Activated T-helper 1 cell treated with anti-CD3 and anti-CD28 coated beads, Interleukin-2, amount 50 U/mL, for 16 hours (primary cell): Measurements from ENCODE around the gene ASB5.
"Not testable (repeated sequence)": the region's sequence is repeated elsewhere in the genome, so short reads cannot be mapped to it uniquely, and the experiment has no call there.

Experiments used
- DNase-seq, 2 donors: peaks; one replicate each; pipeline ENCODE4 v3.0.0-alpha.2; 2020; ENCODE audit warnings: low read depth in 1 of 2, low spot score in 1 of 2

The ASB5 gene

GRCh38 chr4:176223561-176223960, 45.5 kb downstream of the ASB5 start:
- no peak for DNase-seq

DNA sequence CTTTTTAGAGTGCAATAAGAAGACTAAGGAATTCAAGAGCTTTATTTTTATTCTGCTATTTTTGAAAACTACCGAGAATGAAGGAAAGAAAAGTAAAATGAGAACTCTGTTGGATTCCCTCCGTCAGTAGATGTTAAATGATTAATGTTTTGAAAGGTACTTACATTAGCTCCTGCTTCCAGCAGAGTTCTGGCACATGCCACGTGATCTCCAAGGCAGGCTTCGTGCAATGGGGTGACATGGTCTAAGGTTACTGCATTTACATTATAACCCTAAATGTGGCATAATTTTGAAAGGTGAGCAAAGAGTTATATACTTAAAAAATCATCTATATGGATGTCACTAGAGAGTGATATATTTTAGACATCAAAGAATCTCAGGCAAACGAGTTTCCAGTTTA, 46.9 kb downstream of the ASB5 start:
- DNase-seq: no peak

DNA sequence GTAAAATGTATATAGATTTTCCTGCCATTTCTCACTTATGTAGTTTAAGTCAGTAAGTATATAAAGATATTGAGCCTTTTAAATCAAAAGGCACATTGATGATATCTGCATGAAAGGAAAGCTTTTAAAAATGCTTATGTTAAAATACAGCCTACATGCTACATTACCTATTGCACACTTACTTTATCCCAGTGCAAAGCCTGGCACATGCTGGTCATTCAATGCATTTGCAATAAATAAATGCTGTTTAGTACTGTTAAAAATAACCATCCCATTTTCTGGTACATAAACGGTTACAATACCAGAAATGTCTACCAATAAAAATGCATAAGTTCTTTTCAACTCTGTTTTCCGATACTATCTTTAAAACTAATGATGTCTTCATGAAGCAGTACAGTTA, 51.5 kb downstream of the ASB5 start:
- DNase-seq: no peak

DNA sequence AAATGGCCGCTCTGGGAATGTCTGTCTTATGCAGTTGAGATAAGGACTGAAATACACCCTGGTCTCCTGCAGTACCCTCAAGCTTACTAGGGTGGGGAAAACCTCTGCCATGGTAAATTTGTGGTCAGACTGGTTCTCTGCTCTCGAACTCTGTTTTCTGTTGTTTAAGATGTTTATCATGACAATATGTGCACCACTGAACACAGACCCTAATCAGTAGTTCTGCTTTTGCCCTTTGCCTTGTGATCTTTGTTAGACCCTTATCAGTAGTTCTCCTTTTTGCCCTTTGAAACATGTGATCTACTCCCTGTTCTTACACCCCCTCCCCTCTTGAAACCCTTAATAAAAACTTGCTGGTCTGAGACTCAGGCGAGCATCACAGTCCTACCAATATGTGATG, 56.7 kb downstream of the ASB5 start:
- DNase-seq: not testable (repeated sequence)

- no peak for DNase-seq
Observed at GRCh38 chr4:176210579-176211296, 58.3 kb downstream of the ASB5 start.

DNA sequence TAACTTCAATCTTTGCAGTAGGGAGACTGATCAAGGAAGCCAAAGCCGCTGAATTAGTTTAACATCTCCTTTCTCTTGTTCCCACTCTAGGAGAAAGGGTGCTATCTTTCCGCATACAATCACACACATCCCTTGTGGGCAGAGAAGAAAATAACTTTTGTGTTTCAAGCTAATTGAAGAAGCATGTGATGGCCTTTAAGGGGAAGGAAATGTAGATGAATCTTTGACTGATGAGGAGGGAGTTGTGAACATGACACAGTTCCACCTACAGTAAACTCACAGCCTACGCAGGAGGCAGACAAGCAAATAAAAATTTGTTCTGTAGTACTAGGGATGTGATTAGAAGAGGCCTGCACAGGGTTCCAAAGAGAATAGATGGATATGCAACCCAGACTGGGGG, 58.9 kb downstream of the ASB5 start:
- DNase-seq: no peak

GRCh38 chr4:176209535-176209934, 59.5 kb downstream of the ASB5 start:
- DNase-seq: no peak

DNA sequence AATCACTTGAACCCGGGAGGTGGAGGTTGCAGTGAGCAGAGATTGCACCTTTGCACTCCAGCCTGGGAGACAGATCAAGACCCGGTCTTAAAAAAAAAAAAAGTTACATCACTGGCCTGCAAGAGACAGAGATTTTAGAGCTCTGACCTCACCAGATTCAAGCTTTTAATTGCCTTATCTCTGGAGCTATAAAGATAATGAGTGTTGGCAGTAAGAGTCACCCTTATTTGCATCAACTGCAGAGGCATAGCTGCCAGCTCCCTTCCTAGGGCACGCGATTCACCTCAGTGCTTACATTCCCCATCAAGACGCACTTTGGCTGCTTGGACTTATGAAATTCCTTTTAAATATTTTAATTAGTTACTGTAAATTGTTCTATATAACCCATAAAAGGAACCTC, 61.2 kb downstream of the ASB5 start:
- no peak for DNase-seq

DNA sequence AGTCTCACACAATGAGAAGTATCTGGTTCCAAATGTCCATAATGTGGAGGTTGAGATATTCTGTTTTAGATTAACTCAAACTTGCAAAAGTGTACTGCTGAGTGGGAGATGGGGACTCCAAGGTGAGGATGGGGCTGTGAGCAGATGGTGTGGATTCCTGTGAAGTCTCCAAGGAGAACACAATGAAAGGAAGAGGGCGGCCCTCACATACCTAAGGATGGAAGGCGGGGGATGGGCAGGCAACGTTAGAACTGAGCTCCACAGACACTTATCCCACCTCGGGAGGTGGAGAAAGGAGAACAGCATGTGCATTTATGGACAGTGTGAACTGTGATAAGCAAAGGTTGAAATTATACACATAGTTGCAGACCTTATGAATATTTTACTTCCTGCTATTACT, 63.7 kb downstream of the ASB5 start:
- no peak for DNase-seq

DNA sequence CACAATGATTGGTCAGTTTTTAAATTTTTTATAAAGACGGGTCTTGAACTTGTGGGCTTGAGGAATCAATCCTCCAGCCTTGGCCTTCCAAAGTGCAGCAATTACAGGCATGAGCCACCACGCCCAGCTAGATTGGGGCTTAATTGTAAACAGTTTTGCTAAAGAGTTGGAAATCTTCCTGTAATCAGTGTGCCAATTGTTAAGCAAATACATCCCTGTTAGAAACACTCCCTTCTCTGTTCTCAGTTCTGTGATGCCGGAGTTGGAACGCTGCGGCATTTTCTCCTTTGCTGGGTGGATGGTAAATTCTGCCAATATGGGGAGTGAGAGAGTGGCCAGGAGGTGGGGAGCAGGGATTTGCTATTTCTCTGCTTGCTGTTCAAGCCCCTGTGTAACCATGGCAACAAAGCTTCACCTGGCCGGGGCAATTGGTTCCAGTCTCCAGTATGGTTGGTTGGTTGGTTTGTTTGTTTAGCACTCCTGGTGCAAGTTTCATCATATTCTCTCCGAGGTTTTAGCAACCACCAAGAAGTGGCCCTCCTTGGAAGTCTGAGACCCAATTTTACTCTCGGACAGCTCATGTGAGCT, 70.6 kb downstream of the ASB5 start:
- DNase-seq: no peak

DNA sequence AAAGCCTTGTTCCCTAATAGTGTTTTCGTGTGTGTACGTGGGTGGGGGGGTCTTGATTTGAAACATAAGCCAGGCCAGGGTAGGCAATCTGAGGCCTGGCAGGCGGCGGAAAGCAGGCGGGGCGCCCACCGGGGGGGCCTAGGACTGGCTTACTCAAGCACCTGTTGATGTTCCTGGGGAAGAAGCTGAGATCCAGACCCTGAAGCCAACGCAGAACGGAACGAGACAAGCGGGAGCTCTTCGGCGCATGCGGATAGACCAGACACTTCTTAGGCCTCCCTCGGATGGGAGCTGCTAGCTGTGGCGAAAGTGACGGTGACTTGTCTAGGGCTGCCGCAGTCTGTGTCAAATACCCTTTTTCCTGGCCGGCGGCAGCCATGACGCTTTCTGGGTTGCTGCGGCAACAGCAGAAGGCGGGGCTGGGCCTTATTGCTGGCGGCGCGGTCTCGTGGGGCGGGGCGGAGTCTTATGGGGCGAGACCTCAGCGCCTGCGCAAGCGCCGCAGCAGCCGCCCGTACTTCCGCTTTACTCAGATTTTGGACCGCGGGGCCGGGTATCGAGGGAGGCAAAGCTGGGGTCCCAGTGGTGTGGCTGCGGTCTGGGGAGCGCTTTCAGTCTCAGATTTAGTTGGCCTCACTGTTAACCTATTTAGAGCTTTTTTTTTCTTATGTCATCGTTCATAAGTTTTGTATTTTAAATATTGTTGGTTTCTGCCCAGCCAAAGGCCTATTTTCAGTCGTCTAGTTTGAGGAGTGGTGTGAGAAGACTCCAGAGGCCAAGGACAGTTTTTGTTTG, 73.6 kb downstream of the ASB5 start, which contains the start of gene SPATA4:
Gene SPATA4 (minus strand): TSS at position 402 of the 795 bp plus-strand sequence. CDS start 23 bp downstream, at position 379.
- peak; percentile 87 to 88 for DNase-seq

GRCh38 chr4:176193938-176194337, 75.1 kb downstream of the ASB5 start:
- DNase-seq: peak in 1 of 2 donors; percentile 20

DNA sequence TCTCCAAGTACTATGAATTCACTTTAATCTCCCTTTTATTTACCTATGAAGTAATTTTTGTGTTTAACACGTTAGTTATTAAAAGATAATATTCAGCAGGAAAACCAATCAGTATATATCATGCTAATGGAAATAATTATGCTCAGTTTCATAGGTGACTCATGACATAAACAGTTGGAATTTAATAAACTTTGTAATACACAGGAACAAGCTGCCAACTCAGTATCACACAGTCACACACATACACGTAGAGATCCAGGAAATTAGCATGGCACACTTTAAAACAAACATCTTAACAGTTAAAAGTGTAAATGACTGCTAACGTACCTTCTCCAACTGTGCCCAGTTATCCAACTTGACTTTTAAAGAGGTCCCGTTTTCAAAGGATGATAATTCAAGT, 75.9 kb downstream of the ASB5 start:
- DNase-seq: no peak

GRCh38 chr4:176191974-176192373, 77.0 kb downstream of the ASB5 start:
- no peak for DNase-seq

GRCh38 chr4:176189891-176190795, 78.9 kb downstream of the ASB5 start:
- DNase-seq: no peak

DNA sequence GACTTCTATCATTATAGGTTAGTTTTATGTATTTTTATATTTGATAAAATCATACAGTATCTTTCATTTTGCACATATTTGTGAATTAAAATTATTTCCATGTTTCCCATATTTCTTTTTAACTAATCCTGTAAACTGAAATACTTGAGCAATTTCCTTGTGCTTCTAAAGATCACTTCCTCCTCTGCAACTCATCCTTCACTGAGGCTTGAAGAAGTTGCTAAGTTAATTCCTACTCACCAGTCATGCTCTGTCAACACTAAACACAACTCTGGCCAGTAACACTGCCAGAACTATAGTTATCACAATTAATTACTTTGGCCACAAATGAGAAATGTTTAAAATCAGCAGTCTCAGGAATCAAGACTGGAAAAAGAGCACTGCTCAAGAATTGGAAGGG, 80.4 kb downstream of the ASB5 start:
- no peak for DNase-seq

DNA sequence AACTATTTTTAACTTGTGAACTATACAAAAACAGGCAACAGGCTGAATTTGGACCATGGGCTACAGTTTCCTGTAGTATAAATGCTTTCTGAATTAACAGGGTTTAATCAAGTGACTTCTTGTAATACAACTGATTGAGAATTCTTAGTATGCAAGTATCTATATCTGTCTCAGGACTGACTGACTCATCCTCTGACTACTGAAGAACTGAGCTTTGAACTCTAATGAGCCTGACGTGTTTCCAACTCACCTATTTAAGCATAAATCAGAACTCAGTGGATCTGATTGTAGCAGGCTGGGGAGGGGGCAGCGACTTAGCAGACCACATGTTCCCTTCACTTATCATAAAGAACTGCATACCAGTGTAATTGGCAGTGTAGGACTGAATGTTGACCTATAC, 81.4 kb downstream of the ASB5 start:
- no peak for DNase-seq

DNA sequence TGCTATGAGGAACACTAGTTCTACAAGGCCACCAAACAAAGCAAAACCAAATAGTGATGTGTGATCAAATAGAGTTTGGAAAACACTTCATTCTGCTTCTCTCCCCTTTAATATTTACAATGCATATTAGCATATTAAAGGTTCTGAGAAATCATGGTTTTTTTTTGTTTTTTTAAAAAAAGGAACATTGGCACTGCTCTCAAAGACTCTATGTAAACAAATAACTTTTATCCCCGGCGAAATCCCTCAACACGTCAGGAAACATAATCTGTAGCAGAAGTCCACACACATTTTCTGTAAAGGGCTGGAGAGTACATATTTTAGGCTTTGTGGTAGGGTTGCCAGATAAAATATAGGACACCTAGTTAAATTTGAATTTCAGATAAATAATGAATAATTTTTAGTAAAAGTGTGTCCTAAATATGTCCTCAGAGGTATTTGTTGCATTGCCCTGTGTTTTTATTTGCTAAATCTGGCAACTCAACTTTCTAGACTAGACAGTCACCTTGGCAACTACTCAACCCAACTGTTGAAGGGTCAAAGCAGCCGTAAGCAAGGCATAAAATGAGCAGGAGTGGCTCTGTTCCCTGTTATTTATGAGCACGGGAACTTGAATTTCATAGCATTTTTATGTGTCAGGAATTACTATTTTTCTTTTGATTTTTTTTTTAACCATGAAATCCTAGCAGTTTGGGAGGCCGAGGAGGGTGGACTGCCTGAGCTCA, 82.2 kb downstream of the ASB5 start:
- DNase-seq: no peak

DNA sequence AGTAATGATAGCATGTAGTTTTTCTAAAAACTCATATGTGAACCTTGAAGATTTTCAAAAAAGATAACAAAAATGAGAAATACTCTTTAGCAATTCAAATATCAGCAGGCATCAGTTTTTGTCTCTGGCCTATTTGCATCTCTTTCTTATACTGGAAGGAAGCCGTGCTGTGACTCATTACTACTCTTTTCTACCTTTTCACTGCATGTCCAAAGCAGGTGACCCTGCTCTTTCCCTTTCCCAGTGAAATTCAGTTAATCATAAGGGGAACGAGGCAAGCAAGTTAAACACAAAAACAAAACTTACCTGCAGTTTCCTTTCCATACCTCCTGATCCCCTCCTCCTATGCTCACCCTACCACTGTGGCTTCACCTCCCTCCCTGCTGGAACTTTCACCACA, 83.0 kb downstream of the ASB5 start:
- DNase-seq: no peak

DNA sequence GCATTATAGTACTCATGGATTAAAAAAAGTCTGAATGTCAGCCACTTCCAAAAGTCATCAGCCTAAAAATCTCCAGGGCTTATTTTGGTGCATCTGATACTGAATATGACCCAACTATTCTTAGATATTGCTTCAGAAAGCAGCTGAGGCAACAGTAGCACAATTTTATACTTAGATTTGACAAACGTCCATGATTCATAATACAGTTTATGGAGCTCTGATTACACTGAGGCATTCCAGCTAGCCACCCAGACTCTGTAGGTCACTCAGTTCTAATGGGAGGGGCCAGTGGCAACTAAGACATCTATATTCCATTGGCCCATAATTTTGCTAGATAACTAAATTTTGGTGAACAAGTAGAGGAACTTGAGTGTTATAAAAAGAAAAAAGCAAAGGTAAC, 84.0 kb downstream of the ASB5 start:
- no peak for DNase-seq
